CD14-positive monocyte (primary cell): ENCODE measurements around the gene TDRD7. TPM values are rescaled to one million over a fixed set of nuclear protein-coding genes. Genes with fewer than 3 reads are reported as not detected.

ENCODE experiments used
- DNase-seq, 3 donors: peaks; one replicate each; pipeline ENCODE4 v3.0.0-alpha.2; 2011 to 2022
- H2AFZ ChIP-seq: 2 replicates; pipeline ENCODE4 v1.6.0; 2012; ENCODE audit warnings: mild to moderate bottlenecking, low read depth, low read length, inconsistent platforms; ENCODE audit not compliant: insufficient read depth, poor library complexity, severe bottlenecking
- H3K27ac ChIP-seq, 2 donors: 1 replicate in 1 of 2; 2 replicates in 1 of 2; pipeline ENCODE4 v1.5.1; 2012 to 2013; ENCODE audit warnings: low read length in 2 of 2, control low read depth in 1 of 2, inconsistent platforms in 1 of 2, low read depth in 1 of 2, mild to moderate bottlenecking in 1 of 2
- H3K27me3 ChIP-seq, 2 donors: one replicate each; pipeline versions ENCODE4 v1.6.0 to v1.6.1; 2011 to 2013; ENCODE audit warnings: low read length in 2 of 2; ENCODE audit not compliant: control insufficient read depth in 2 of 2, insufficient read depth in 2 of 2
- H3K36me3 ChIP-seq, 2 donors: replicated peaks in 1 of 2; 1 replicate in 1 of 2; 2 replicates in 1 of 2; pipeline versions ENCODE4 v1.5.1 to v1.6.1; 2012 to 2013; ENCODE audit warnings: low read length in 2 of 2, control low read depth in 1 of 2, inconsistent platforms in 1 of 2, mild to moderate bottlenecking in 1 of 2; ENCODE audit not compliant: insufficient read depth in 2 of 2, control insufficient read depth in 1 of 2
- H3K4me1 ChIP-seq, 2 donors: 1 replicate in 1 of 2; 2 replicates in 1 of 2; pipeline versions ENCODE4 v1.5.1 to v1.6.1; 2012 to 2013; ENCODE audit warnings: low read length in 2 of 2, control low read depth in 1 of 2, inconsistent platforms in 1 of 2, mild to moderate bottlenecking in 1 of 2, moderate library complexity in 1 of 2; ENCODE audit not compliant: insufficient read depth in 2 of 2, control insufficient read depth in 1 of 2
- H3K4me2 ChIP-seq: replicated peaks from 2 replicates; pipeline ENCODE3; 2012; ENCODE audit warnings: low read length, moderate library complexity, mild to moderate bottlenecking; ENCODE audit not compliant: poor library complexity, severe bottlenecking; ENCODE audit errors: extremely low read depth
- H3K4me3 ChIP-seq, 3 experiments: fragments of 200-600 bp in 1 of 3; sonication (generic) in 1 of 3; replicated peaks in 1 of 3; 1 replicate in 2 of 3; 2 replicates in 1 of 3; pipeline ENCODE4 v1.5.1; 2011 to 2013; ENCODE audit warnings: low read length in 3 of 3, mild to moderate bottlenecking in 3 of 3, control low read depth in 2 of 3, low read depth in 2 of 3, inconsistent platforms in 1 of 3, moderate library complexity in 1 of 3
- H3K79me2 ChIP-seq: 2 replicates; pipeline ENCODE4 v1.6.0; 2012; ENCODE audit warnings: mild to moderate bottlenecking, control low read depth, inconsistent platforms, low read length, moderate library complexity; ENCODE audit not compliant: insufficient read depth
- H3K9ac ChIP-seq: 2 replicates; pipeline ENCODE4 v1.6.0; 2017; ENCODE audit warnings: low read length, mild to moderate bottlenecking; ENCODE audit not compliant: insufficient read depth, poor library complexity, severe bottlenecking
- H3K9me3 ChIP-seq, 2 donors: replicated peaks in 1 of 2; 1 replicate in 1 of 2; 2 replicates in 1 of 2; pipeline versions ENCODE4 v1.5.1 to v1.6.1; 2012 to 2013; ENCODE audit warnings: low read length in 2 of 2, control low read depth in 1 of 2; ENCODE audit not compliant: control insufficient read depth in 1 of 2, insufficient read depth in 1 of 2
- H4K20me1 ChIP-seq: 2 replicates; pipeline ENCODE4 v1.6.0; 2012; ENCODE audit warnings: mild to moderate bottlenecking, low read length, control low read depth, moderate library complexity; ENCODE audit not compliant: insufficient read depth
- H3K27ac Mint-ChIP-seq, 7 donors: one replicate each; pipeline ENCODE4 v1.8.0; 2020; ENCODE audit warnings: mild to moderate bottlenecking in 7 of 7, mixed read lengths in 7 of 7, moderate library complexity in 6 of 7, inconsistent platforms in 2 of 7
- H3K27me3 Mint-ChIP-seq, 3 donors: one replicate each; pipeline ENCODE4 v1.8.0; 2021 to 2022; ENCODE audit warnings: low read depth in 3 of 3, mild to moderate bottlenecking in 3 of 3, mixed read lengths in 3 of 3, moderate library complexity in 3 of 3, inconsistent platforms in 1 of 3
- H3K36me3 Mint-ChIP-seq, 2 donors: one replicate each; pipeline ENCODE4 v1.8.0; 2020; ENCODE audit warnings: mixed read lengths in 2 of 2, inconsistent platforms in 1 of 2, mild to moderate bottlenecking in 1 of 2
- H3K4me1 Mint-ChIP-seq: one replicate; pipeline ENCODE4 v1.8.0; 2020; ENCODE audit warnings: mild to moderate bottlenecking, mixed read lengths
- H3K4me3 Mint-ChIP-seq, 2 donors: one replicate each; pipeline ENCODE4 v1.8.0; 2020; ENCODE audit warnings: mild to moderate bottlenecking in 2 of 2, mixed read lengths in 2 of 2, moderate library complexity in 1 of 2
- H3K9me3 Mint-ChIP-seq, 7 donors: one replicate each; pipeline ENCODE4 v1.8.0; 2020 to 2022; ENCODE audit warnings: mixed read lengths in 7 of 7, mild to moderate bottlenecking in 6 of 7, moderate library complexity in 6 of 7, inconsistent platforms in 2 of 7
- WGBS: methylation state at CpG from one replicate; pipeline ENCODE4 v1.1.5; 2013; ENCODE audit warnings: missing lambda C conversion rate; ENCODE audit not compliant: insufficient coverage; 5-methylcytosine and 5-hydroxymethylcytosine counted together
- intact Hi-C, 2 donors: fragments of 100-400 bp; cut with micrococcal nuclease; formaldehyde crosslinking; loops; one replicate each; pipeline versions ENCODE4 v1.15.0 to v1.15.1; 2023
- polyA plus RNA-seq, 3 donors: library from polyadenylated mRNA; depleted of rRNA in 1 of 3; unstranded in 2 of 3; stranded (reverse) in 1 of 3; fragments of 300-500 nt in 2 of 3; fragments of >200 nt in 1 of 3; fragmentation: Illumina TruSeq in 2 of 3; gene quantifications; 1 replicate in 2 of 3; 2 replicates in 1 of 3; pipeline ENCODE4 v1.2.3, GENCODE V29; 2012 to 2021
- TF ChIP-seq, protein P1 (sequence below): fragments of 200-600 bp; IDR thresholded peaks from one replicate; pipeline ENCODE4 v1.8.0; 2022; ENCODE audit warnings: antibody characterized with exemption, mild to moderate bottlenecking

Gene TDRD7
- polyA plus RNA-seq, 3 donors, result 8.1 to 12.0 (median 11.1) TPM

- no peaks in the 10 kb centered on the region for H3K79me2 ChIP-seq
- no peaks in the 10 kb centered on the region for H3K4me1 ChIP-seq
- no peak overlapping the region for H3K4me3 ChIP-seq
- H3K9me3 ChIP-seq, result peaks cover 0 to 5% of the 10 kb centered on the region in 2 donors
- Mint-ChIP-seq H3K9me3 (peaks cover 4 to 7% (median 6%) of the 10 kb centered on the region in 7 donors), H3K36me3 (peaks cover 5 to 17% of the 10 kb centered on the region in 2 donors), H3K4me1 (no peaks in the 10 kb centered on the region), H3K27me3 (peaks cover 0 to 2% (median 1%) of the 10 kb centered on the region in 3 donors), H3K27ac (no peak overlapping the region), H3K4me3 (no peak overlapping the region)
- no peaks in the 10 kb centered on the region for H3K36me3 ChIP-seq
- no peaks in the 10 kb centered on the region for H3K27me3 ChIP-seq
- no peak overlapping the region for H3K9ac ChIP-seq
- WGBS, result 60% methylated on average over 1 of the region's 2 CpGs
- intact Hi-C loops, result no loop called here
- no peak overlapping the region for H3K4me2 ChIP-seq
- no peak for DNase-seq
- H2AFZ ChIP-seq, result no peak overlapping the region
- no peak overlapping the region for H3K27ac ChIP-seq
- TF ChIP-seq, protein P1, sequence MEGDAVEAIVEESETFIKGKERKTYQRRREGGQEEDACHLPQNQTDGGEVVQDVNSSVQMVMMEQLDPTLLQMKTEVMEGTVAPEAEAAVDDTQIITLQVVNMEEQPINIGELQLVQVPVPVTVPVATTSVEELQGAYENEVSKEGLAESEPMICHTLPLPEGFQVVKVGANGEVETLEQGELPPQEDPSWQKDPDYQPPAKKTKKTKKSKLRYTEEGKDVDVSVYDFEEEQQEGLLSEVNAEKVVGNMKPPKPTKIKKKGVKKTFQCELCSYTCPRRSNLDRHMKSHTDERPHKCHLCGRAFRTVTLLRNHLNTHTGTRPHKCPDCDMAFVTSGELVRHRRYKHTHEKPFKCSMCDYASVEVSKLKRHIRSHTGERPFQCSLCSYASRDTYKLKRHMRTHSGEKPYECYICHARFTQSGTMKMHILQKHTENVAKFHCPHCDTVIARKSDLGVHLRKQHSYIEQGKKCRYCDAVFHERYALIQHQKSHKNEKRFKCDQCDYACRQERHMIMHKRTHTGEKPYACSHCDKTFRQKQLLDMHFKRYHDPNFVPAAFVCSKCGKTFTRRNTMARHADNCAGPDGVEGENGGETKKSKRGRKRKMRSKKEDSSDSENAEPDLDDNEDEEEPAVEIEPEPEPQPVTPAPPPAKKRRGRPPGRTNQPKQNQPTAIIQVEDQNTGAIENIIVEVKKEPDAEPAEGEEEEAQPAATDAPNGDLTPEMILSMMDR, result no peak
- H4K20me1 ChIP-seq, result no peaks in the 10 kb centered on the region
These were observed 37.1 kb upstream of the TDRD7 start for GRCh38 chr9:97374811-97375210.

DNA sequence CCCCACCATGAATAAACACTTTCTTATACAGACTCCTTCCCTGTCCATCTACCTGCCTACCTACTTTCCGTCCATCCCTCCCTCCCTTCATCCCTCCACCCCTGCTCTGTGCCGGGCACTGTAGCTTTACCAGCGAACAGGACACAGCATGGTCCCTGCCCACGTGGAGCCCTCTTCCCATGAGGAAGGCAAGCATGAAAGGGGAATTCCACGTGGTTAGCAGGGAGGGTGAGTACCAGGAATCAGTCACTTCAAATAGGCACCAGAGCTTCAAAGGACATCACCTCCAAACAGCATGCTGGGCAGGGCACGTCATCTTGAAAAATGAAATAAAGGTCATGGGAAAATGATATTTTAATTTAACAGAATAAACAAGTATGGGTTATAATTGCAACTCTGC lies 35.0 kb upstream of the TDRD7 start:
- Histone ChIP-seq H2AFZ (no peak overlapping the region), H3K9me3 (no peaks in the 10 kb centered on the region), H3K4me3 (no peak overlapping the region), H3K36me3 (no peaks in the 10 kb centered on the region), H3K27me3 (no peaks in the 10 kb centered on the region), H3K27ac (no peak overlapping the region), H3K4me1 (no peaks in the 10 kb centered on the region), H3K4me2 (no peak overlapping the region), H3K79me2 (no peaks in the 10 kb centered on the region), H4K20me1 (no peaks in the 10 kb centered on the region), H3K9ac (no peak overlapping the region)
- no peak for DNase-seq
- Mint-ChIP-seq H3K4me1 (no peaks in the 10 kb centered on the region), H3K4me3 (no peak overlapping the region), H3K27ac (no peak overlapping the region), H3K36me3 (peaks cover 0 to 4% of the 10 kb centered on the region in 2 donors), H3K9me3 (no peaks in the 10 kb centered on the region), H3K27me3 (peaks cover 0 to 2% (median 1%) of the 10 kb centered on the region in 3 donors)
- intact Hi-C loops, result no loop called here
- 80% methylated on average over 1 of the region's 6 CpGs for WGBS
- TF ChIP-seq, protein P1, result no peak
